Fibroblast of gingiva (primary cell): ENCODE measurements around the gene TP53I3.
"Not testable (repeated sequence)": the region's sequence is repeated elsewhere in the genome, so short reads cannot be mapped to it uniquely, and the experiment has no call there.

ENCODE experiments used
- DNase-seq: peaks from one replicate; pipeline ENCODE4 v3.0.0-alpha.2; 2011; ENCODE audit warnings: low read depth

TP53I3 gene

GRCh38 chr2:24084386-24085199, at the start of gene TP53I3:
Gene TP53I3 (minus strand): TSS chr2:24084834. CDS start chr2:24084326, 508 bp downstream.
- DNase-seq, result peak; percentile 87

GRCh38 chr2:24132543-24132942, 47.9 kb upstream of the TP53I3 start:
- no peak for DNase-seq

- no peak for DNase-seq
Observed at GRCh38 chr2:24125956-24126355, 41.3 kb upstream of the TP53I3 start.

- no peak for DNase-seq
Observed at GRCh38 chr2:24123922-24124580, 39.4 kb upstream of the TP53I3 start.

GRCh38 chr2:24123195-24123921, 38.7 kb upstream of the TP53I3 start, which contains the start of the genes FAM228B and PFN4:
Gene FAM228B (plus strand): TSS chr2:24123469. CDS start chr2:24124362, 893 bp downstream.
Gene PFN4 (minus strand): TSS chr2:24123334. CDS start chr2:24122535, 799 bp downstream.
- peak; percentile 87 for DNase-seq

- DNase-seq, result no peak
Observed at GRCh38 chr2:24122366-24123194, 37.9 kb upstream of the TP53I3 start.

- DNase-seq, result no peak
Observed at GRCh38 chr2:24121469-24121868, 36.8 kb upstream of the TP53I3 start.

GRCh38 chr2:24121066-24121465, 36.4 kb upstream of the TP53I3 start:
- no peak for DNase-seq

- no peak for DNase-seq
Observed at GRCh38 chr2:24117902-24118301, 33.3 kb upstream of the TP53I3 start.

GRCh38 chr2:24115057-24115456, 30.4 kb upstream of the TP53I3 start:
- no peak for DNase-seq

GRCh38 chr2:24111407-24111901, 26.8 kb upstream of the TP53I3 start:
- DNase-seq, result no peak

- no peak for DNase-seq
Observed at GRCh38 chr2:24110660-24111303, 26.1 kb upstream of the TP53I3 start.

GRCh38 chr2:24109431-24109830, 24.8 kb upstream of the TP53I3 start:
- not testable (repeated sequence) for DNase-seq

GRCh38 chr2:24107336-24107735, 22.7 kb upstream of the TP53I3 start:
- DNase-seq, result no peak

- no peak for DNase-seq
Observed at GRCh38 chr2:24106786-24107185, 22.2 kb upstream of the TP53I3 start.

- no peak for DNase-seq
Observed at GRCh38 chr2:24105816-24106215, 21.2 kb upstream of the TP53I3 start.

- no peak for DNase-seq
Observed at GRCh38 chr2:24104906-24105305, 20.3 kb upstream of the TP53I3 start.

- DNase-seq, result no peak
Observed at GRCh38 chr2:24104110-24104650, 19.5 kb upstream of the TP53I3 start.

- no peak for DNase-seq
Observed at GRCh38 chr2:24102677-24103076, 18.0 kb upstream of the TP53I3 start.

GRCh38 chr2:24101992-24102391, 17.4 kb upstream of the TP53I3 start:
- DNase-seq, result no peak

GRCh38 chr2:24100732-24101131, 16.1 kb upstream of the TP53I3 start:
- DNase-seq, result not testable (repeated sequence)
